Stimulated activated CD8-positive, alpha-beta memory T cell treated with anti-CD3 and anti-CD28 coated beads, Interleukin-12 subunit alpha, Interleukin-12 subunit beta, amount 100 ng/mL, for 24 hours (primary cell): ENCODE results near the gene HOXB9.

Experiments
- DNase-seq: peaks from one replicate; pipeline ENCODE4 v3.0.0-alpha.2; 2020; ENCODE audit errors: extremely low read depth

Gene HOXB9

GRCh38 chr17:48639982-48640857 lies 14.1 kb upstream of the HOXB9 start:
- no peak for DNase-seq

- no peak for DNase-seq
Observed at GRCh38 chr17:48639136-48639535, 13.0 kb upstream of the HOXB9 start.

GRCh38 chr17:48637323-48638260 lies 11.4 kb upstream of the HOXB9 start:
- no peak for DNase-seq

DNA sequence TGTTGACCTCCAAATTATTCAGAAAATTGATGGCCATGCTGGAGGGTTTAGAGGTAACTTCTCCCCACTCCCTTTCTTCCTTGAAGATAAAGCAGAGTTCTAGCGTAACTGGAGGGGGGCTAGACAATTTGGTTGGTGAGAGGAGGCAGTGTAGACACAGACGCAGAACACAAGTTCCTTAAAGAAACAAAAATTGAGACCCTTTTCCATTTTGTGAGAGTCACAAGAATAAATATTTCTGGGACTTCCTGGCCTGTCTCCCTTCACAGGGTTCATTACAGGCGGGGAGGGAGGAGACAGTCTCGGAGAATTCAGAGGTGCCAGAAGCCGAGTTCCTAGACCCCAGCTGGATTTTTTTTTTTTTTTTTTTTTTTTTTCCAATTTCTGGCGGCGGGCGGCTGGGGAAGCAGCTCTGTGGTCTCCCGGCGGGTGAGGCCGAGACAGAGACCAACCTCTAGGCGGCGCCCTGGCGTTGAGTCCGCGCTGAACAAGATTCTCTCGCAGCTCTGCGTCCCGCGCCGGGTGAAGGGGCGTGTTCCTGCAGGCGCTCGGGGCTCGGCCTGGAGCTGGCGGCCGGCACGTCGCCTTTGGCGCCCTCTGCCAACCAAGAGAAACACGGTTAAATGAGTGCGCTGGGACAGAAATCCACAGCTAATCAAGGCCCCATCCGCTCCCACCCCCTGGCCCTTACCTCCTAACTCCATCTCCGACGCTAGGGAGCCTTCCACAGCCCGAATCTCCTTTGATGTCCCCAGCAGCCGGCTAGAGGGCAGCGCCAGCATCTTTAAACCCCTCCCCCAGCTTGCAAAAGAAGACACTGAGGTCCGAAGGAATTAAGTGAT lies 10.2 kb upstream of the HOXB9 start:
- peak; percentile 47 for DNase-seq

DNA sequence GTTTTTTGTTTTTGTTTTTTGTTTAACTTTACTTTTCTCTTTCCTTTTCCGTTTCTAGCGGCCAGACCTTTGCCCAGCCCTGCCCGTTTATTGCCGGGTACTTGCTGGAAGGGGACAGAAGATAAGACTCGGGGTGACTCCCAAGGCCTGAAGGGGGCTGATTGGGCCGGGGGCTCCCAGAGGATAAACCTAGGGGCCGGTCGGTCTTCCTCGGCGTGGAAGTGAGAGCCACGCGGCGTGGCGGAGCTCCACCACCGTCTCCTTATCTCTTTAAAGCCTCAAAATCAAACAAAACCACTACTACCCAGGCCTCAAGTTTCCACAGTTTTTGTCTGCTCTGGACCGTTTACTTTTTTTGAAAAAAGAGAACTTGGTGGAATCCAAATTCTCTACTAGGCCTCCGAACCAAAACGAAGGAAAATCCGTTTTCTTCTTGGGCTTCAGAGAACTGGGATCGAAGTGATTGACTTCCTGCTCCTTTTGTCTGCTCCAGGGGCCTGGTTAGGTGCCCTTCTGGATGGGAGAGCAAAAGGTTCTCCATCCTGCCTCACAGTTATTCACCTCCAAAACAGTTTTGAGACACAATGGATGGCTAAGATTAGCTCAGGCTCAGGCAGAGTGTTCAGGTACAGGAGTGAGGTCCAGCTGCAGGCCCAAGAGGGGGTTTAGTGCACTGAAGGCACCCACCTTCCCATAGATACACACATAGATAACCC lies 8.5 kb upstream of the HOXB9 start:
- no peak for DNase-seq

DNA sequence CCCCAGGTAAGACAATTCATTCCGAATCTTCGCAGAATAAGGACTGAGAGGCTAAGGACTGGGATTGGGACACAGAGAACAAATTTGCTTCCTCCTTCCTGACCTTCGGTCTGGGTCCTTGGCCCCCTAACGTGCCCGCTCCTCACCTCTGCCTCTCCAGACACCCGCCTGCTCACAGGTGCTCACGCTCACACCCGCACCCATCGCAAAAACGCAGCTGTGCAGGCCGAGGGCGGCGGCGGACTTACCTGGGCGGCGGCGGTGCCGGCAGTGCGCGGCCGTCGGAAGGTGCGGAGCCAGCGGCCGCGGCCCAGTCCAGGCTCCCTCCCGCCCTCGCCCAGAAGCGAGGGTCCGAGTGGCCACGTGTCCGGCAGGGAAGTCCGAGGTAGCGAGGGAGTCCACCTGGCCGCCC lies 7.1 kb upstream of the HOXB9 start:
- no peak for DNase-seq

- DNase-seq: no peak
Observed at GRCh38 chr17:48632579-48633265, 6.6 kb upstream of the HOXB9 start.

DNA sequence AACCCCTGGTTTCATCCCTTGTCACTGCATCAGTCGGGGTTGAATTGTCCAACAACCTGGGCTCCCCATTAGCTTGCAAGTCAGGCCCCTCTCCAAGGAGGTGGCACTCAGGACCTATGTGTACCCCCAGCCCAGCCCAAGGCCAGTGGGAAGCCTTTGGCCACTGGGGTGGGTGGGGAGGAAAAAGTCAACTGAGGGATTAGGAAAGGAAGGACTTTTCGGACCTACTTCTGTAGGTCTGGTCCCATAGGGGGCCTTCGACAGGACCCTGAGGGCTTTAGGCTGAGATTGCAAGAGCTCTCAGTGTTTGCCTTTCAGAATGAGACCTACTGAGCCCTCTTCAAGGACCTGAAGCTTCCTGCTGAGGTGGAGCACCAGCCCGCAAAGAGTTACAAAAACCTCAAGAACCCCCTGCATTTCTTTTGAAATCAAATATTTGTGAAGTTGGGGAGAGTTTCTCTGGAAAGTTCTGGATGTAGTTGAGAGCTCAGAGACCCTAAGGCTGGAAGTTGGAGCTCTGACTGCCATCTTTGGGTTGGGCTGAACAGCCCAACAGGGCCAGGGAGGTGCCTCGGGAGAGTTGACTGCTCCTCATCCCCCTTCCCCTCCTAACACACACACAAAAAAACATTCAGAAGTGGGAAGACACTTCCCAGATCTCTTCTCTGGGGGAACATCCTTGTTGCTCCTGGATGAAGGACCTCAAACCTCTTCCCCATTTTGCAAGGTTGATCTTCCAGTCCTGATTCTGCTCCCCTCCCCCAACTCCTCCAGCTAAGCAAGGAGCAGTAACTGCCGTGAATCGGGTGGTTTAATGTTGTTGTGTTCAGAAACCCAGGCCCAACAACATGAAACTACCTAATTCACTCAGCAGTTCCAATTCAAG lies 5.8 kb upstream of the HOXB9 start:
- no peak for DNase-seq

DNA sequence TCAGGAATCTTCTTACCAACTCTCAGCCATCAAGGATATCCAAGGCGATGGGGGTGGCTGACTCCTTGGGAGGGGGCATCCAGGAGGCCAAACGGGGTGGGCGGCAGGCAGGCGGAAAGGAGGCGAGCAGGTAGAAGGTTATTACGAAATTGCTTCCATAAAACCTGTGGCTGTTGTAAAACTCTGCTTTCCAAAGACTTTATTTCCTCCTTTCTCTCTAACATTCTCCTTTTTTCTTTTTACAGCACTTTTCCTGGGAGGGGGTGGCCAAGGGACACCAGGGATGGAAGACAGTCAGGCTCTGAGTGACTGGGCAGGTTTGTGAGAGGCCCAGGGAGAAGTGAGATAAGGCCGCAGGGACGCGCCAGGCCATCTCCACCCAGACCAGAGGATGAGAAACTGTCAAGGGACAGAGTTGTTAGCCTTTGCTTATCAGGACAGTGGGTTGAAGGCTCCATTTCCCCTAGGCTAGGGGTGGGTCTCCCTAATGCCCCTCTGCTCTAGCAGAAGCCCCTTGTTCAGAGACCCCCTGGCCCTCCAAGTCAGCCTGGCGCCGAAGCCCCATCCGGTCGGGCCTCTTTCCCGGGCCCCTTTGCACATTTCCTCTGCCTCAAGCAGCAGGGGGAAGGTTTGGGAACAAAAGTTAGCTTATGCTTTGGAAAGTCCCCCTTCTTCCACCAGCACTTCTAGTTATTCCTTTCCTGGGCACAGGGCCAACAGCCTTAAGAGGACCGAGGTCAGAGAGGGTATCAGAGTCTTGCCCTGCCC lies 5.0 kb upstream of the HOXB9 start:
- no peak for DNase-seq

GRCh38 chr17:48630009-48630924 lies 4.1 kb upstream of the HOXB9 start:
- DNase-seq: no peak

GRCh38 chr17:48629411-48629759 lies 3.2 kb upstream of the HOXB9 start:
- DNase-seq: no peak

DNA sequence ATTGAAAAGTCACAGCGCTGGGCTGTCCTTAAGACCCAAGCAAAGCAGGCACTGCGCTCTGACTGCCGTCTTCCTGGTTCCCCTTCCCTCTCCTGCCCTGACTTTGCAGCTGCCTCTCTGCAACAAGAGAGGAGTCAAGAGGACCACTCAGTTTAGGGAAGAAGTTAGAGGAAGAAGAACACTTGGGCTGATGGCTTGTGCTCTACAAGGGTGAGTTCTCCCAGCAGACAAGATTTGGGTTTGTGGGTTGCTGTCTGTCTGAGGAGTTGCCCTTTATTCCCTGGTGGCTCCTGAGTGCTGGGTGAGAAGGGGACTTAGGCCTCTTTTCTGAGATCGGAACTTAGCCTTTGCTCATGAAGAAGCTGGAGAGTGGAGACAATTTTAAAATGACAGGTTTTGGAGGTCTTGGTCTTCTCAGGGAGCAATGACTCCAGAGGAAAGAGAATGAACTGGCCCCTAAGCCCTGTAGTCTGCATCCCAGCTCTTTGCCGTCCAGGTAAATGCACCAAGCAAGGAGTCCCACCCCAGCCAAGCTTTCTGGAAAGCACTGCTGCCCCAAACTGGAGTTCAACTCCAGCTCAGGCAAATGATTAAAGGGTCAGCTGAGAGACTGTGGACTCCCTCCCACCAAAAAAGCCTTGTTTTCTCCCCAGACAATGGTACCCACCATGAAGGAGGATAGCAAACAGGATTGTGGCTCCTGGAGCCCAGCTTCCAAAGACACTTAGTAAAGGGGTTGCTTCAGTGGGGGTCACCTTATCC lies 2.7 kb upstream of the HOXB9 start:
- no peak for DNase-seq

- DNase-seq: no peak
Observed at GRCh38 chr17:48627623-48628521, 1.7 kb upstream of the HOXB9 start.

DNA sequence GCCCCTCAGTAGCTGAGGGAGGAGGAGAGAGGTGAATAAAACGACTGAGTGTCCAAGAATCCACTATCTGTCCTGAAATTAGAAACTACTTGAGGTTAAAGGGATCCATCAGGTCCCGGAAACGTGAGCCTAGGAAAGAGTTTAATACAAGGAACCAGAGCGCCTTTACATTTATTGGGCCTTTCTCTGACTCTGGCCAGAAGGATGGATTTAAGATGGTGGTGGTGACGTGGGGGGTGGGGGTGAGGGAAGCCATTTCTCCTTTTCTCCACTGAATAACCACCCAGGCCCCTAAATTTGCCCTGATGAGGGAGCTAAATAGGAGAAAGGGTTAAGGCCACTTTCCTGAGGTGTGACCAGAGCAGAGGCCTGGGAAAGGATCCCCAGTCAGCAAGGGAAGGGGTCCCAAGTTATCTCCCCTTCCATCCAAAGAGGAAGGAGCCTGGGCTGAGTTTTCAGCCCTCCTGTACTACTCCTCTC lies 1.0 kb upstream of the HOXB9 start:
- DNase-seq: no peak

- DNase-seq: no peak
Observed at GRCh38 chr17:48625495-48626244, 488 bp downstream of the HOXB9 start.
